B cell (primary cell): ENCODE data around the gene HOXB6. TPM values are rescaled to one million over a fixed set of nuclear protein-coding genes. Genes with fewer than 3 reads are reported as not detected.

Source experiments
- ATAC-seq: fragments of 200-7000 bp; cut with Tn5 transposase; one replicate; pipeline ENCODE4 v1.10.0; 2021; ENCODE audit warnings: low read depth, mild to moderate bottlenecking, moderate number of reproducible peaks, moderate library complexity
- CTCF ChIA-PET: fragments of 350-600 bp; sonication (Branson Sonifier 250); formaldehyde crosslinking; loops from one replicate; lab custom pipeline; 2021; ENCODE audit warnings: antibody characterized with exemption, inconsistent platforms; lab: Charles Lee
- POLR2A ChIA-PET: fragments of 350-600 bp; sonication (Branson Sonifier 250); formaldehyde crosslinking; loops from one replicate; lab custom pipeline; 2021; ENCODE audit warnings: antibody characterized with exemption; lab: Charles Lee
- DNase-seq: peaks from one replicate; pipeline ENCODE4 v3.0.0; 2013
- H2AFZ ChIP-seq: 2 replicates; pipeline ENCODE4 v1.6.1; 2012; ENCODE audit warnings: mild to moderate bottlenecking, low read depth, low read length; ENCODE audit not compliant: insufficient read depth, poor library complexity, severe bottlenecking
- H3K27ac ChIP-seq, 2 donors: 1 replicate in 1 of 2; 2 replicates in 1 of 2; pipeline ENCODE4 v1.5.1; 2012 to 2013; ENCODE audit warnings: low read length in 2 of 2, mild to moderate bottlenecking in 2 of 2, moderate library complexity in 1 of 2
- H3K27me3 ChIP-seq, 4 experiments: fragments of 200-600 bp in 1 of 4; sonication (generic) in 1 of 4; replicated peaks in 1 of 4; 1 replicate in 2 of 4; 2 replicates in 2 of 4; pipeline versions ENCODE4 v1.6.1 to v1.7.0; 2013 to 2016; ENCODE audit warnings: low read length in 3 of 4, mild to moderate bottlenecking in 2 of 4, mixed read lengths in 1 of 4, moderate library complexity in 1 of 4; ENCODE audit not compliant: insufficient read depth in 4 of 4, control insufficient read depth in 3 of 4; ENCODE audit errors: control extremely low read depth in 1 of 4
- H3K36me3 ChIP-seq, 2 experiments: replicated peaks in 1 of 2; 1 replicate in 1 of 2; 2 replicates in 1 of 2; pipeline versions ENCODE4 v1.6.1 to v1.7.1; 2013; ENCODE audit warnings: low read length in 1 of 2; ENCODE audit not compliant: insufficient read depth in 2 of 2, control insufficient read depth in 1 of 2; ENCODE audit errors: control extremely low read depth in 1 of 2, extremely low read depth in 1 of 2
- H3K4me1 ChIP-seq, 2 donors: fragments of 200-600 bp in 1 of 2; sonication (generic) in 1 of 2; 1 replicate in 1 of 2; 2 replicates in 1 of 2; pipeline versions ENCODE4 v1.5.1 to v1.6.1; 2013 to 2017; ENCODE audit warnings: low read length in 2 of 2; ENCODE audit not compliant: control insufficient read depth in 2 of 2, insufficient read depth in 2 of 2
- H3K4me2 ChIP-seq: replicated peaks from 2 replicates; pipeline ENCODE3; 2012; ENCODE audit warnings: mild to moderate bottlenecking, low read depth, low read length; ENCODE audit not compliant: poor library complexity, severe bottlenecking
- H3K4me3 ChIP-seq, 5 experiments: fragments of 200-600 bp in 1 of 5; sonication (generic) in 1 of 5; 1 replicate in 3 of 5; 2 replicates in 2 of 5; pipeline versions ENCODE4 v1.5.1 to v1.7.0; 2011 to 2016; ENCODE audit warnings: low read length in 4 of 5, mild to moderate bottlenecking in 4 of 5, low read depth in 2 of 5, control low read depth in 1 of 5, moderate library complexity in 1 of 5; ENCODE audit not compliant: insufficient read depth in 1 of 5; ENCODE audit errors: control extremely low read depth in 1 of 5, extremely low read depth in 1 of 5
- H3K79me2 ChIP-seq: fragments of 200-600 bp; sonication (generic); one replicate; pipeline ENCODE4 v1.6.0; 2016; ENCODE audit warnings: low read length; ENCODE audit not compliant: control insufficient read depth, insufficient read depth
- H3K9ac ChIP-seq: fragments of 200-600 bp; sonication (generic); 2 replicates; pipeline ENCODE4 v1.6.1; 2017; ENCODE audit warnings: mild to moderate bottlenecking, low read length, moderate library complexity
- H3K9me3 ChIP-seq, 3 donors: one replicate each; pipeline versions ENCODE4 v1.6.1 to v1.7.1; 2013; ENCODE audit warnings: low read length in 2 of 3; ENCODE audit not compliant: control insufficient read depth in 2 of 3, insufficient read depth in 1 of 3; ENCODE audit errors: control extremely low read depth in 1 of 3
- H4K20me1 ChIP-seq: 2 replicates; pipeline ENCODE4 v1.6.0; 2012; ENCODE audit warnings: mild to moderate bottlenecking, low read length; ENCODE audit not compliant: insufficient read depth, control insufficient read depth, poor library complexity, severe bottlenecking
- H3K27ac Mint-ChIP-seq: one replicate; pipeline ENCODE4 v1.8.0; 2021; ENCODE audit warnings: mixed read lengths
- H3K27me3 Mint-ChIP-seq: one replicate; pipeline ENCODE4 v1.8.0; 2021; ENCODE audit warnings: mixed read lengths
- H3K4me1 Mint-ChIP-seq: one replicate; pipeline ENCODE4 v1.8.0; 2021; ENCODE audit warnings: mixed read lengths
- H3K4me3 Mint-ChIP-seq: one replicate; pipeline ENCODE4 v1.8.0; 2021; ENCODE audit warnings: mixed read lengths
- H3K9me3 Mint-ChIP-seq: one replicate; pipeline ENCODE4 v1.8.0; 2022; ENCODE audit warnings: mixed read lengths; ENCODE audit not compliant: insufficient read depth
- EZH2 ChIP-seq: IDR thresholded peaks from 2 replicates; pipeline ENCODE4 v1.6.1; 2012; ENCODE audit warnings: borderline replicate concordance, low read depth, mild to moderate bottlenecking, moderate library complexity, low read length; ENCODE audit not compliant: insufficient read depth, poor library complexity, severe bottlenecking
- WGBS: methylation state at CpG from one replicate; pipeline ENCODE4 v1.1.5; 2013; ENCODE audit warnings: missing lambda C conversion rate; ENCODE audit not compliant: insufficient coverage; 5-methylcytosine and 5-hydroxymethylcytosine counted together
- intact Hi-C: fragments of 100-400 bp; cut with micrococcal nuclease; formaldehyde crosslinking; loops from one replicate; pipeline ENCODE4 v1.10.0; 2022
- polyA plus RNA-seq: library from polyadenylated mRNA; depleted of rRNA; stranded (reverse); fragments of >200 nt; gene quantifications from 2 replicates; pipeline ENCODE4 v1.2.3, GENCODE V29; 2012
- total RNA-seq, 2 donors: library from RNA; stranded (reverse); fragments of 120-200 nt in 1 of 2; gene quantifications; 1 replicate in 1 of 2; 2 replicates in 1 of 2; pipeline versions ENCODE4 v1.2.3 to v1.2.4, GENCODE V29; 2013 to 2022
- TF ChIP-seq, protein P1 (sequence below): fragments of 200-600 bp; IDR thresholded peaks from one replicate; pipeline ENCODE4 v1.8.0; 2022; ENCODE audit warnings: antibody characterized with exemption, mild to moderate bottlenecking

Gene HOXB6
- total and polyA plus RNA-seq, 2 donors (not counting 1 experiment from before 2014, with no cell fraction given) = 0.10 TPM; not detected in 1

DNA sequence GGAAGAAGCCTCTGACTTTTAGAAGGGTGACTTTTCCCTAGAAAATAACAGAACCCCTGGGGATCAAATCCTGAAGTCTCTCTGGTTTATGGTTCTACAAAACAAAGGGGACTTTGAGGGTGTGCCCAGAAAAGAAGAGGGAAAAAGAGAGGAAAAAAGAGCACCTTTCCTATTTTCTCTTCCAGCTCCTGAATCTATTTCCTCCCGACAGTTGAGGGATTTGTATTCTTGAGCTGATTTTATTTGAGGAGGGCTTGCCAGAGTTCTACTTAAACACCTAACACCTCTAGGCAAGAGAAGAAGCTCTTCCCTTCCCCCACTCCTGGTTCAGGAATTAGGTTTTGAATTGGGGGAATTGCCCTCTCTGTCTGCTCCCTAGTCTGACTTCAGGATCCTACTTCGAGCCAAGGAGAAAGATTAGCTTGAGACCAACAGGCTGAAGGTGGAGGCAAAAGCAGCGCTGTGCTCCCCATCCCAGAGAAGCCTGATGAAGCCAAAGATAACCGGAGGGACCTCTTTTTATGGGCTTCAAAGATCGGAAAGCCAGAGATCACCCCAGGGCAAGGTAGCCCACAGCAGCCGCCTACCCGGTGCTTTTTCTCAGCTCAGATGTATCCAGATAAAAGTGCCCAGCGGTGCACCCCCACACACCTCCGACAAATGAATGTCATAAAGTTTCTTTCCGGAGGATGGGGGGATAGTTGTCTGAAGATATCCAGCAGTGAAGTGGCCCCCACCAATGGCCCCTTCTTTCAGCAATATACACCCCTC, 15.5 kb downstream of the HOXB6 start:
- H3K27ac Mint-ChIP-seq = no peak overlapping the region

More for the DNA sequence above, 15.5 kb downstream of the HOXB6 start:
- WGBS = 3% methylated on average over 4 of the region's 10 CpGs
- Histone ChIP-seq H3K4me2 (peak overlapping the region; percentile 53), H3K4me1 (peaks cover 55 to 59% of the 10 kb centered on the region in 2 donors), H3K9ac (no peak overlapping the region), H3K4me3 (peak overlapping the region in 1 of 5 experiments; percentile 17), H4K20me1 (peaks cover 4% of the 10 kb centered on the region), H3K9me3 (peaks cover 0 to 9% (median 0%) of the 10 kb centered on the region in 3 donors), H3K27me3 (peaks cover 0 to 99% (median 83%) of the 10 kb centered on the region in 4 experiments), H3K36me3 (no peaks in the 10 kb centered on the region), H3K79me2 (no peaks in the 10 kb centered on the region), H2AFZ (no peak overlapping the region), H3K27ac (no peak overlapping the region)
- ChIA-PET POLR2A (no interaction called here), CTCF (interaction anchor here (1.4 to 3.2 kb wide), 7 partner anchors 13 to 326 kb away, joined by 3 to 13 read pairs (median 6); no protein-coding TSS in a partner anchor)
- Mint-ChIP-seq H3K4me1 (peaks cover 49% of the 10 kb centered on the region), H3K9me3 (no peaks in the 10 kb centered on the region), H3K4me3 (peak overlapping the region; percentile 58), H3K27me3 (peaks cover 97% of the 10 kb centered on the region)
- TF ChIP-seq, protein P1, sequence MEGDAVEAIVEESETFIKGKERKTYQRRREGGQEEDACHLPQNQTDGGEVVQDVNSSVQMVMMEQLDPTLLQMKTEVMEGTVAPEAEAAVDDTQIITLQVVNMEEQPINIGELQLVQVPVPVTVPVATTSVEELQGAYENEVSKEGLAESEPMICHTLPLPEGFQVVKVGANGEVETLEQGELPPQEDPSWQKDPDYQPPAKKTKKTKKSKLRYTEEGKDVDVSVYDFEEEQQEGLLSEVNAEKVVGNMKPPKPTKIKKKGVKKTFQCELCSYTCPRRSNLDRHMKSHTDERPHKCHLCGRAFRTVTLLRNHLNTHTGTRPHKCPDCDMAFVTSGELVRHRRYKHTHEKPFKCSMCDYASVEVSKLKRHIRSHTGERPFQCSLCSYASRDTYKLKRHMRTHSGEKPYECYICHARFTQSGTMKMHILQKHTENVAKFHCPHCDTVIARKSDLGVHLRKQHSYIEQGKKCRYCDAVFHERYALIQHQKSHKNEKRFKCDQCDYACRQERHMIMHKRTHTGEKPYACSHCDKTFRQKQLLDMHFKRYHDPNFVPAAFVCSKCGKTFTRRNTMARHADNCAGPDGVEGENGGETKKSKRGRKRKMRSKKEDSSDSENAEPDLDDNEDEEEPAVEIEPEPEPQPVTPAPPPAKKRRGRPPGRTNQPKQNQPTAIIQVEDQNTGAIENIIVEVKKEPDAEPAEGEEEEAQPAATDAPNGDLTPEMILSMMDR = no peak
- TF ChIP-seq EZH2 = no peak
- DNase-seq (no peak), ATAC-seq (no peak)
- intact Hi-C loops = no loop called here
